Aorta (tissue), 5 donors: ENCODE results near the gene ANTXR1. TPM values are rescaled to one million over a fixed set of nuclear protein-coding genes. Genes with fewer than 3 reads are reported as not detected.
"Not testable (repeated sequence)": the region's sequence is repeated elsewhere in the genome, so short reads cannot be mapped to it uniquely, and the experiment has no call there.

Experiments
- ATAC-seq: fragments of 200-7000 bp; cut with Tn5 transposase; one replicate; pipeline ENCODE4 v1.9.1; 2022; ENCODE audit warnings: moderate library complexity; ENCODE audit not compliant: low FRiP score
- DNase-seq, 2 donors: peaks; one replicate each; pipeline ENCODE4 v3.0.0-alpha.2; 2020
- H3K27ac ChIP-seq, 2 donors: one replicate each; pipeline ENCODE4 v1.5.1; 2013; ENCODE audit warnings: low read length in 2 of 2, mild to moderate bottlenecking in 2 of 2, moderate library complexity in 2 of 2, control low read depth in 1 of 2, inconsistent platforms in 1 of 2, low read depth in 1 of 2
- H3K27me3 ChIP-seq, 2 donors: one replicate each; pipeline ENCODE4 v1.6.1; 2013; ENCODE audit warnings: control low read depth in 1 of 2, low read length in 1 of 2, mild to moderate bottlenecking in 1 of 2, moderate library complexity in 1 of 2; ENCODE audit not compliant: insufficient read depth in 2 of 2, control insufficient read depth in 1 of 2
- H3K36me3 ChIP-seq, 2 donors: one replicate each; pipeline ENCODE4 v1.6.1; 2013; ENCODE audit warnings: control low read depth in 1 of 2, low read length in 1 of 2, mild to moderate bottlenecking in 1 of 2; ENCODE audit not compliant: insufficient read depth in 2 of 2, control insufficient read depth in 1 of 2
- H3K4me1 ChIP-seq, 2 donors: one replicate each; pipeline ENCODE4 v1.6.1; 2013; ENCODE audit warnings: low read length in 2 of 2, control low read depth in 1 of 2, mild to moderate bottlenecking in 1 of 2, moderate library complexity in 1 of 2; ENCODE audit not compliant: insufficient read depth in 2 of 2, control insufficient read depth in 1 of 2
- H3K4me3 ChIP-seq, 2 donors: one replicate each; pipeline ENCODE4 v1.5.1; 2013; ENCODE audit warnings: low read length in 2 of 2, control low read depth in 1 of 2, mild to moderate bottlenecking in 1 of 2
- H3K9me3 ChIP-seq: one replicate; pipeline ENCODE4 v1.6.1; 2013; ENCODE audit warnings: mild to moderate bottlenecking, low read length; ENCODE audit not compliant: control insufficient read depth
- WGBS, 2 donors: extraction: QIAGEN DNeasy Blood & Tissue Kit; methylation state at CpG; one replicate each; pipeline ENCODE4 v1.1.7; 2013; 5-methylcytosine and 5-hydroxymethylcytosine counted together
- intact Hi-C, 2 donors: fragments of 100-400 bp; cut with DNase I; formaldehyde crosslinking; loops; one replicate each; pipeline versions ENCODE4 v1.14.2 to v1.15.0; 2022
- polyA plus RNA-seq, 2 donors: library from polyadenylated mRNA; stranded (reverse); fragments of 200-250 nt; gene quantifications; one replicate each; pipeline ENCODE4 v1.2.3, GENCODE V29; 2013
- total RNA-seq, 2 donors: library from RNA; stranded (reverse); fragmentation: NEBNext Ultra II Directional; extraction: Animal tissue kit (Norgen Biotek cat#: 25700); gene quantifications; one replicate each; pipeline ENCODE4 v1.2.1, GENCODE V29; 2021
- donor health status: healthy with polysubstance abuse.
- donor health status: Bipolar disorder and iron deficiency.
- donor health status: DM: no; HTN: no; CAD: no.
- donor health status: DM: no; HTN: no; CAD: no.
- donor health status: DM: yes; HTN: yes; CAD: no.

Gene ANTXR1
- total and polyA plus RNA-seq, 4 donors = 136 to 358 (median 160) TPM

GRCh38 chr2:69174211-69174610 lies 161.2 kb downstream of the ANTXR1 start:
- not testable (repeated sequence) for ATAC-seq, H3K36me3 ChIP-seq, H3K4me3 ChIP-seq, H3K4me1 ChIP-seq, H3K27me3 ChIP-seq, H3K9me3 ChIP-seq, DNase-seq
- peak overlapping the region; percentile 15 to 72 for H3K27ac ChIP-seq
- 12 to 19% methylated on average over 5 of the region's 5 CpGs for WGBS, 2 donors
- intact Hi-C loops = loop anchor here in 1 of 2 donors (5.0 kb wide), 1 partner anchor 133 kb away; no protein-coding TSS in a partner anchor

GRCh38 chr2:69175790-69176715 lies 163.1 kb downstream of the ANTXR1 start:
- Histone ChIP-seq H3K9me3 (no peaks in the 10 kb centered on the region), H3K36me3 (no peaks in the 10 kb centered on the region), H3K4me1 (peaks cover 2 to 6% of the 10 kb centered on the region in 2 donors), H3K27ac (peak overlapping the region; percentile 85 to 89), H3K27me3 (no peaks in the 10 kb centered on the region), H3K4me3 (no peak overlapping the region)
- 60 to 62% methylated on average over 7 of the region's 7 CpGs for WGBS, 2 donors
- DNase-seq (no peak), ATAC-seq (no peak)
- intact Hi-C loops = loop anchor here in 1 of 2 donors (1.0 to 5.0 kb wide), 2 partner anchors 23 to 46 kb away; no protein-coding TSS in a partner anchor

DNA sequence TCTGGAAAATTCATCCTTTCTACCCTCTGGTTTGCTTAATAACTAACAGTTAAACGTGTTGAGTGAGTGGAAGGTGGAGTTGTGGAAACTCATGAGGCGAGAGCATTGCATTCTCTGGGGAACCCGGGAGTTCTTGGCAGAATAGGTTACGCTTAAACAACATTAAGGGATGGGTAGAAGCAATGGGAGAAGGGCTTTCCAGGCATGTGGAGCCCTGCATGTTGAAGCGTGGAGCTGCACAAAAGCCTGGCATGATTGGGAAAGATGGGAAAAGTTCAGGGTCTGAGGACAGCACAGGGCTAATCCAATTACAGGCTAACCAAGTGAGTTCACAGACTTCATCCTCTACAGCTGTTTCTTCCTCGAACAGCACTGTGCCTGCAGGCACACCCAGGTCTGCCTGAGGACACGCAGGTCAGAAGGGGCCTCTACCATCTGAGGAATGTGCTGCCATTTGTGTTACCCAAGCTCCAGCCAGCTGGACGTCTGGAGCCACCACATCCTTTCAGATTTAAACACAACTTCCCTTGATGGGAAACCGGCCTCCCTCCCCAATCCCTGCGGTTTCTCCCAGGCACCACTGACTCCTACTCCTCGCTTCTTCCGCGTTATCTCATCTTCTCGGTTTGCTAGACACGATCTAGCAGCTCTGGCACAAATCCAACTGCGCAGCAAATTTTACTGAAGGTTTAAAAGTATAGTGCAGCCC lies 164.2 kb downstream of the ANTXR1 start:
- WGBS, 2 donors = 14 to 15% methylated on average over 16 of the region's 16 CpGs
- Histone ChIP-seq H3K27me3 (no peaks in the 10 kb centered on the region), H3K4me1 (peaks cover 2 to 6% of the 10 kb centered on the region in 2 donors), H3K36me3 (peaks cover 0 to under 1% of the 10 kb centered on the region in 2 donors), H3K27ac (peak overlapping the region; percentile 85 to 86), H3K9me3 (no peaks in the 10 kb centered on the region), H3K4me3 (no peak overlapping the region)
- ATAC-seq (peak; percentile 59), DNase-seq (peak; percentile 77 to 89)
- intact Hi-C loops = loop anchor here in 1 of 2 donors (5.0 kb wide), 1 partner anchor 45 kb away; no protein-coding TSS in a partner anchor

GRCh38 chr2:69177785-69178636 lies 165.0 kb downstream of the ANTXR1 start:
- intact Hi-C loops = loop anchor here in 1 of 2 donors (5.0 kb wide), 1 partner anchor 44 kb away; no protein-coding TSS in a partner anchor
- DNase-seq = peak; percentile 97 to 98
- Histone ChIP-seq H3K4me1 (peaks cover 2 to 6% of the 10 kb centered on the region in 2 donors), H3K4me3 (no peak overlapping the region), H3K36me3 (peaks cover 0 to 3% of the 10 kb centered on the region in 2 donors), H3K27ac (peak overlapping the region; percentile 85 to 86), H3K27me3 (no peaks in the 10 kb centered on the region), H3K9me3 (no peaks in the 10 kb centered on the region)
- ATAC-seq = peak; percentile 95
- WGBS, 2 donors = 10 to 13% methylated on average over 20 of the region's 20 CpGs

DNA sequence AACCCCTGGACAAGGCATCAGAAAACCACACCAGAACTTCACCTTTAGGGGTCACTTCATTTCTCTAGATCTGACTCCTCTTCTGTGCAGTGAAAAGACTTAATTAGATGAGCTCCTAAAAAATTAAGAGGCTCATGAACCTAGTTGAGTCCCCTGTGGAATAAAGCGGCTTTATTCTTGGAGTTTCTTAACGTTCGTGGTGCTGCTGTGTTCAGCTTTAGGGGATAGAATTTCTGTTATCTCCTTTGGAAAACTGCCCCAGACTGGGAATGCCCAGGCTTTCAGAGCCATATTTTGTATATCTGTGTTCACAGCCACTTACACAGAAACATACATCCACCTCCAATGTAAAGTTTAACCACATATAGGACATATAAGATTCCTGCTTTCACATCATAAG lies 165.8 kb downstream of the ANTXR1 start:
- WGBS, 2 donors = 42 to 48% methylated on average over 3 of the region's 3 CpGs
- H3K9me3 ChIP-seq = no peaks in the 10 kb centered on the region
- no peak overlapping the region for H3K4me3 ChIP-seq
- DNase-seq = no peak
- H3K27ac ChIP-seq = no peak overlapping the region
- no peak for ATAC-seq
- H3K27me3 ChIP-seq = no peaks in the 10 kb centered on the region
- intact Hi-C loops = loop anchor here in 1 of 2 donors (5.0 kb wide), 1 partner anchor 44 kb away; no protein-coding TSS in a partner anchor
- H3K4me1 ChIP-seq = peaks cover under 1 to 3% of the 10 kb centered on the region in 2 donors
- peaks cover 0 to 3% of the 10 kb centered on the region in 2 donors for H3K36me3 ChIP-seq

DNA sequence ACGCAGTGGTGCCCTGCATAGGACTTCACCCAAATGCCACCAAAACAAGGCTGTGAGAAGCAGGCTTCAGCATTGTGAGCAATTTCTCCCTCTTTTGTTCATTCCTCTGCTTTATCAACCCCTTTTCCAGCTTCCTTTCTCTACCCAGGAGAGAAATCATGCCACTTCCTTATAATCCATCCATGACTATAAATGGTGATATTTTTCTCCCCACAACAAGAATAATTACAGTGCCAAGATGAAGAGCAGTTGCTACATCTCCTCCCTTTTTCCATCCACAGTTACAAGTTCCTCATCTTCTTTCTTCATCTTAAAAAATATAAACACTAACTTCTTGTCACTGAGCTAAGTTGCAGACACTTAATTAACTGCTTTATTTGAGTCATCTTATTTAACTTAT lies 167.2 kb downstream of the ANTXR1 start:
- ATAC-seq = no peak
- intact Hi-C loops = no loop called here
- H3K27ac ChIP-seq = peak overlapping the region; percentile 44 to 50

GRCh38 chr2:69180974-69181373 lies 168.0 kb downstream of the ANTXR1 start:
- intact Hi-C loops = no loop called here
- H3K36me3 ChIP-seq = peaks cover 0 to 3% of the 10 kb centered on the region in 2 donors
- DNase-seq (no peak), ATAC-seq (no peak)
- no peak overlapping the region for H3K4me3 ChIP-seq
- no peaks in the 10 kb centered on the region for H3K27me3 ChIP-seq
- 87 to 89% methylated on average over 1 of the region's 1 CpG for WGBS, 2 donors
- H3K4me1 ChIP-seq = peaks cover 0 to 7% of the 10 kb centered on the region in 2 donors
- H3K27ac ChIP-seq = peak overlapping the region; percentile 44 to 50
- no peaks in the 10 kb centered on the region for H3K9me3 ChIP-seq

More for the DNA sequence above, 167.2 kb downstream of the ANTXR1 start:
- H3K27me3 ChIP-seq = no peaks in the 10 kb centered on the region
- H3K4me3 ChIP-seq = no peak overlapping the region
- H3K4me1 ChIP-seq = peaks cover 0 to 7% of the 10 kb centered on the region in 2 donors
- WGBS, 2 donors = 59 to 73% methylated on average over 1 of the region's 1 CpG
- DNase-seq = no peak
- peaks cover 0 to 3% of the 10 kb centered on the region in 2 donors for H3K36me3 ChIP-seq
- no peaks in the 10 kb centered on the region for H3K9me3 ChIP-seq
